ENCODE measurements around the gene ARL8A. TPM values are rescaled to one million over a fixed set of nuclear protein-coding genes. Genes with fewer than 3 reads are reported as not detected.

The ARL8A gene
- total and polyA plus RNA-seq, 8 donors: 7.8 to 34.5 (median 20.9) TPM

- Histone ChIP-seq H3K27ac (peak overlapping the region in 2 of 5 donors; percentile 44 to 83), H3K9me3 (no peaks in the 10 kb centered on the region), H3K4me3 (no peak overlapping the region), H3K36me3 (peaks cover 19 to 35% (median 29%) of the 10 kb centered on the region in 4 donors), H3K27me3 (no peaks in the 10 kb centered on the region), H3K4me1 (peaks cover 19 to 46% (median 30%) of the 10 kb centered on the region in 4 donors)
- WGBS, 5 donors: 43 to 59% (median 43%) methylated on average over 9 to 11 of the region's 11 CpGs
- intact Hi-C loops (cut with DNase I; ENCODE audit: low total_unique reads): loop anchor here (5.0 kb wide), 1 partner anchor 118 kb away; the partner anchor contains the start of gene ELF3
- peak in 1 of 2 donors; percentile 76 for DNase-seq
- TF ChIP-seq, protein P1, sequence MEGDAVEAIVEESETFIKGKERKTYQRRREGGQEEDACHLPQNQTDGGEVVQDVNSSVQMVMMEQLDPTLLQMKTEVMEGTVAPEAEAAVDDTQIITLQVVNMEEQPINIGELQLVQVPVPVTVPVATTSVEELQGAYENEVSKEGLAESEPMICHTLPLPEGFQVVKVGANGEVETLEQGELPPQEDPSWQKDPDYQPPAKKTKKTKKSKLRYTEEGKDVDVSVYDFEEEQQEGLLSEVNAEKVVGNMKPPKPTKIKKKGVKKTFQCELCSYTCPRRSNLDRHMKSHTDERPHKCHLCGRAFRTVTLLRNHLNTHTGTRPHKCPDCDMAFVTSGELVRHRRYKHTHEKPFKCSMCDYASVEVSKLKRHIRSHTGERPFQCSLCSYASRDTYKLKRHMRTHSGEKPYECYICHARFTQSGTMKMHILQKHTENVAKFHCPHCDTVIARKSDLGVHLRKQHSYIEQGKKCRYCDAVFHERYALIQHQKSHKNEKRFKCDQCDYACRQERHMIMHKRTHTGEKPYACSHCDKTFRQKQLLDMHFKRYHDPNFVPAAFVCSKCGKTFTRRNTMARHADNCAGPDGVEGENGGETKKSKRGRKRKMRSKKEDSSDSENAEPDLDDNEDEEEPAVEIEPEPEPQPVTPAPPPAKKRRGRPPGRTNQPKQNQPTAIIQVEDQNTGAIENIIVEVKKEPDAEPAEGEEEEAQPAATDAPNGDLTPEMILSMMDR (IDR thresholded peaks at IDR 0.05): no peak
- TF ChIP-seq EP300 (IDR thresholded peaks at IDR 0.05): no peak
- no peak for TF ChIP-seq POLR2A (IDR thresholded peaks at IDR 0.05)
- no peak for TF ChIP-seq POLR2AphosphoS5 (IDR thresholded peaks at IDR 0.05)
Measured at GRCh38 chr1:202130297-202130721, 14.2 kb downstream of the ARL8A start.

DNA sequence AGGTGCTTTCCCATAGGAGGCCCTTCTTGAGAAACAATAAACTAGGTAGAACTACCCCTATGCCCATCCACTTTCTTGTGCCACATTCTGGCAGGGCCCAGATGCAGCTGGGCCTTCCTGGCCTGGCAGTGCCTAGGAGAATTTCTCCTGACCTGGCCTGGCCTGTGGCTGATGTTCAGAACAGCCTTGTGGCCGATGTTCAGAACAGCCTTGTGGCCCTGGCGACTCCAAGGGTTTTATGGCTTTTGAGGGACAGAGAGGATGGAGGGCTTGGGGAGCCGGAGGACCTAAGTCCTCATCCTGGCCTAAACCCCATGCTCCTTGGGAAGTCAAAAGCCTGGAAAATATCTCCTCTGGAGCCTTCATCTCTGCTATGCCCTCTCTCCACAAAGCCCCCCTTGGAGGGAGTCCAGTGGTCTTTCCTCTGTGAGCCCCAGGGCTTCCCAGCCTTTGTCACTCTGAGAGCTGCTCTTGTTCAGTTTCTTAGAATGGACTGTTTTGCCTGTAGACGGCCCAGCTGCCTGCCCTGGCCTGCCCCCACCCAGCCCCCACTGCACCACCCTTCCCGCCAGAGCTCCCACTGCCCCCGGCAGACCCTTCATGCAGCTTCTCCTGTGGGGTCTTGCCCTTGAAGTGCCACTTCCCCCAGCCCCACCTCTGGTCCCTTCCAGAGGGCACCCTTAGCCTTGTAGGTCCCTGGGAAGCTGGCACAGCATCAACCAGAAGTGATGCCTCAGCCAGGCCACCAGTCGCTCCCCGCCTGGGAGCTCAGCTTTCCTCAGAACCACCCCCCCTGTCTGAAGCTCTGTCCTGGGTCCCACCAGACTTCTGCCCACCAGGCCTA lies 14.9 kb downstream of the ARL8A start:
- DNase-seq: peak in 1 of 2 donors; percentile 38
- Histone ChIP-seq H3K9me3 (no peaks in the 10 kb centered on the region), H3K27me3 (no peaks in the 10 kb centered on the region), H3K4me1 (peaks cover 18 to 40% (median 24%) of the 10 kb centered on the region in 4 donors), H3K36me3 (peaks cover 16 to 29% (median 23%) of the 10 kb centered on the region in 4 donors), H3K27ac (peak overlapping the region in 1 of 5 donors; percentile 27), H3K4me3 (no peak overlapping the region)
- WGBS, 5 donors: 67 to 85% (median 74%) methylated on average over 8 of the region's 8 CpGs
- TF ChIP-seq EP300 (IDR thresholded peaks at IDR 0.05) (no peak), POLR2AphosphoS5 (IDR thresholded peaks at IDR 0.05) (no peak), POLR2A (IDR thresholded peaks at IDR 0.05) (no peak)
- TF ChIP-seq, protein P1 (IDR thresholded peaks at IDR 0.05): no peak
- intact Hi-C loops (cut with DNase I; ENCODE audit: low total_unique reads): loop anchor here (5.0 to 10.0 kb wide), 2 partner anchors 117 to 225 kb away; partner anchors contain the start of gene ELF3

DNA sequence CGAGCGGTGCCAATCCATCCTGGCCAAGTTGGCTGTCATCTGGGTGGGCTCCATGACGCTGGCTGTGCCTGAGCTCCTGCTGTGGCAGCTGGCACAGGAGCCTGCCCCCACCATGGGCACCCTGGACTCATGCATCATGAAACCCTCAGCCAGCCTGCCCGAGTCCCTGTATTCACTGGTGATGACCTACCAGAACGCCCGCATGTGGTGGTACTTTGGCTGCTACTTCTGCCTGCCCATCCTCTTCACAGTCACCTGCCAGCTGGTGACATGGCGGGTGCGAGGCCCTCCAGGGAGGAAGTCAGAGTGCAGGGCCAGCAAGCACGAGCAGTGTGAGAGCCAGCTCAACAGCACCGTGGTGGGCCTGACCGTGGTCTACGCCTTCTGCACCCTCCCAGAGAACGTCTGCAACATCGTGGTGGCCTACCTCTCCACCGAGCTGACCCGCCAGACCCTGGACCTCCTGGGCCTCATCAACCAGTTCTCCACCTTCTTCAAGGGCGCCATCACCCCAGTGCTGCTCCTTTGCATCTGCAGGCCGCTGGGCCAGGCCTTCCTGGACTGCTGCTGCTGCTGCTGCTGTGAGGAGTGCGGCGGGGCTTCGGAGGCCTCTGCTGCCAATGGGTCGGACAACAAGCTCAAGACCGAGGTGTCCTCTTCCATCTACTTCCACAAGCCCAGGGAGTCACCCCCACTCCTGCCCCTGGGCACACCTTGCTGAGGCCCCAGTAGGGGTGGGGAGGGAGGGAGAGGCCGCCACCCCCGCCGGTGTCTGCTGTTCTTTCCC lies 16.5 kb downstream of the ARL8A start:
- no peak for DNase-seq
- H3K4me1 ChIP-seq: peaks cover 16 to 25% (median 17%) of the 10 kb centered on the region in 4 donors
- H3K36me3 ChIP-seq: peaks cover 4 to 12% (median 7%) of the 10 kb centered on the region in 4 donors
- 95 to 98% (median 97%) methylated on average over 13 to 26 of the region's 26 CpGs for WGBS, 5 donors
- no peak overlapping the region for H3K27ac ChIP-seq
- no peak overlapping the region for H3K4me3 ChIP-seq
- H3K27me3 ChIP-seq: no peaks in the 10 kb centered on the region
- H3K9me3 ChIP-seq: no peaks in the 10 kb centered on the region
- TF ChIP-seq EP300 (IDR thresholded peaks at IDR 0.05) (no peak), POLR2A (IDR thresholded peaks at IDR 0.05) (no peak), POLR2AphosphoS5 (IDR thresholded peaks at IDR 0.05) (no peak)
- TF ChIP-seq, protein P1 (IDR thresholded peaks at IDR 0.05): no peak
- intact Hi-C loops (cut with DNase I; ENCODE audit: low total_unique reads): loop anchor here (10.0 kb wide), 1 partner anchor 223 kb away; no protein-coding TSS in a partner anchor

DNA sequence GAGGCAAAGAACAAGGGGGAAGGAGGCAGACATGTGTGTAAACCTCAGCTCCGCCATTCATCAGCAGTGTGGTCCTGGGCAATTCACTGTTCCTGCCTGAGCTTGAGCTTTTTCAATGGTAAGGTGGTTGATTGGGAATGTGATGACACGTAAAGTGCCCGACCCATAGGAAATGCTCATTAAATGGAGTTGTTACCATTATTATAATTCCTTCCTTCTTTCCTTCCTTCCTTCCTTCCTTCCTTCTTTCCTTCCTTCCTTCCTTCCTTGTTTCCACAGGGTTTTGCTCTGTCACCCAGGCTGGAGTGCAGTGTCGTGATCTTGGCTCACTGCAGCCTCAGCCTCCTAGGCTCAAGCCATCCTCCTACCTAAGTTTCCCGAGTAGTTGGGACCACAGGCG lies 17.5 kb downstream of the ARL8A start:
- H3K27ac ChIP-seq: no peak overlapping the region
- WGBS, 5 donors: 84 to 94% (median 92%) methylated on average over 6 of the region's 6 CpGs

More for the DNA sequence above, 17.5 kb downstream of the ARL8A start:
- TF ChIP-seq EP300 (IDR thresholded peaks at IDR 0.05) (no peak), POLR2A (IDR thresholded peaks at IDR 0.05) (no peak), POLR2AphosphoS5 (IDR thresholded peaks at IDR 0.05) (no peak)
- TF ChIP-seq, protein P1 (IDR thresholded peaks at IDR 0.05): no peak
- Histone ChIP-seq H3K36me3 (peaks cover 0 to 2% (median 0%) of the 10 kb centered on the region in 4 donors), H3K4me3 (no peak overlapping the region), H3K9me3 (no peaks in the 10 kb centered on the region), H3K27me3 (no peaks in the 10 kb centered on the region), H3K4me1 (peaks cover 6 to 22% (median 11%) of the 10 kb centered on the region in 4 donors)
- intact Hi-C loops (cut with DNase I; ENCODE audit: low total_unique reads): loop anchor here (10.0 kb wide), 1 partner anchor 222 kb away; no protein-coding TSS in a partner anchor
- DNase-seq: no peak
